ENCODE results near the gene BRINP1.

BRINP1 gene, protein sequence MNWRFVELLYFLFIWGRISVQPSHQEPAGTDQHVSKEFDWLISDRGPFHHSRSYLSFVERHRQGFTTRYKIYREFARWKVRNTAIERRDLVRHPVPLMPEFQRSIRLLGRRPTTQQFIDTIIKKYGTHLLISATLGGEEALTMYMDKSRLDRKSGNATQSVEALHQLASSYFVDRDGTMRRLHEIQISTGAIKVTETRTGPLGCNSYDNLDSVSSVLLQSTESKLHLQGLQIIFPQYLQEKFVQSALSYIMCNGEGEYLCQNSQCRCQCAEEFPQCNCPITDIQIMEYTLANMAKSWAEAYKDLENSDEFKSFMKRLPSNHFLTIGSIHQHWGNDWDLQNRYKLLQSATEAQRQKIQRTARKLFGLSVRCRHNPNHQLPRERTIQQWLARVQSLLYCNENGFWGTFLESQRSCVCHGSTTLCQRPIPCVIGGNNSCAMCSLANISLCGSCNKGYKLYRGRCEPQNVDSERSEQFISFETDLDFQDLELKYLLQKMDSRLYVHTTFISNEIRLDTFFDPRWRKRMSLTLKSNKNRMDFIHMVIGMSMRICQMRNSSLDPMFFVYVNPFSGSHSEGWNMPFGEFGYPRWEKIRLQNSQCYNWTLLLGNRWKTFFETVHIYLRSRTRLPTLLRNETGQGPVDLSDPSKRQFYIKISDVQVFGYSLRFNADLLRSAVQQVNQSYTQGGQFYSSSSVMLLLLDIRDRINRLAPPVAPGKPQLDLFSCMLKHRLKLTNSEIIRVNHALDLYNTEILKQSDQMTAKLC

DNA sequence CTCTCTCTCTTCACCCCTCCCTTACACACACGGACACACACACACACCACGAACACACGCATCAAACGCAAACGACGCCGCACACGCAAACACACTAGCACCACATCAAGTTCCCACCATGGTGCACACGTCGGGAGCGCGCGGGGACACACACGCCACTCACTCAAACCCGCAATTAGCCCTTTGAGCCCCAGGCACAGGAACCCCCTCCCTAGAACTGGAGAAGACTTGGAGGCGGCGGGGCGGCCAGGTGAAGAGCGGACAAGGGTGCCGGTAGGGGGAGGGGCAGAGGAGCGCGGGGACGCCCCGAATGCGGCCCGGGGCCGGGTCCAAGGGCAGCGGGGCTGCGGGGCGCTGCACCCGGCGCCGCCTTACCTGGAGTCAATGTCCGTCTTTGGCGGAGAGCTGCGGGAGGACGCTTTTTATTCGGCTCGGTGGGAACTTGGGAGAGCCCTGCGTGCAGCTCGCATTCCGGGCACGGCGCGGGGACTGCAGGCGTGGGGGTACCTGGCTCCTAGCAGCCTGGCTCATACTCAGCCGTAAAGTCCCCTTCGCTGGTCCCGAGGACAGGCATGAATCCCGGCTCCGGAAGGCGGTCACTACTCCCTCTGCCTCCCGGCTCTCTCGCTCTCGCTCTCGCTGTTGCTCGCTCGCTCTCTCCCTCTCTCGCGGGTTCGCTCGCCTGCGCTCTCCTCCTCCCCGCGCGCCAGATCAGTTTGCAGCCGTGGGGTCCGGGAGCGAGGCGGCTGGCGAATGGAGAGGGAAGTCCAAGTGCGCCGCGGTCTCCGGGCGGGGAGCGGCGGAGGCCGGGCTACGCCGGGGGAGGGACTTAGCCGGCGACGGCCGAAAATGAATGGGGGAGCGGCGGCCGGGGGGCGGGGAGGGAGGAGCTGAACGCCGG lies at the start of gene BRINP1:
TSS of gene BRINP1 (minus strand) at position 755 of the 901 bp plus-strand sequence. CDS start 56,080 bp downstream, outside the sequence.
- DNase-seq (ENCODE audit: low read depth in 2 of 2), result no peak

GRCh38 chr9:119418721-119419120 lies 49.5 kb upstream of the BRINP1 start:
- DNase-seq (ENCODE audit: low read depth in 2 of 2), result no peak

DNA sequence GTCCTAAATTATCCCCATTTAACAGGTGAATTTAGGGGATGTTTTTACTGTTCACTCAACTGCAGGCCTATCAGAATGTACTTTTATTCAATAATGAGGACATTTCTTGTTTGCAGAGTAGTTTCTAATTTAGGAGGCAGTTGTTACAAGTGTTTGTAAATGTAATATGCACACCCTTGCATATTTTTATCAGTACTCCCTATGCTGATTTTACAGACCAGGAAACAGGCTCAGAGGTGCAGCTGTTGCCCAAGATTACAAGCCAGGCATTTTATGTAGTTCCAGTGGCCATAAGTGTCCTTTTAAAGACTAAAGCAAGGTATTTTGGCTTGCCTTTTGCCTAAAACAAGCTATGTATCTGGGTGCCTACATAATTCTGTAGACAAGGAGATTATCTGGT lies 47.6 kb upstream of the BRINP1 start:
- DNase-seq (ENCODE audit: low read depth in 2 of 2), result no peak

- DNase-seq (ENCODE audit: low read depth in 2 of 2), result no peak
Measured at GRCh38 chr9:119412399-119412798, 43.2 kb upstream of the BRINP1 start.

- no peak for DNase-seq (ENCODE audit: low read depth in 2 of 2)
Measured at GRCh38 chr9:119409552-119409951, 40.3 kb upstream of the BRINP1 start.

DNA sequence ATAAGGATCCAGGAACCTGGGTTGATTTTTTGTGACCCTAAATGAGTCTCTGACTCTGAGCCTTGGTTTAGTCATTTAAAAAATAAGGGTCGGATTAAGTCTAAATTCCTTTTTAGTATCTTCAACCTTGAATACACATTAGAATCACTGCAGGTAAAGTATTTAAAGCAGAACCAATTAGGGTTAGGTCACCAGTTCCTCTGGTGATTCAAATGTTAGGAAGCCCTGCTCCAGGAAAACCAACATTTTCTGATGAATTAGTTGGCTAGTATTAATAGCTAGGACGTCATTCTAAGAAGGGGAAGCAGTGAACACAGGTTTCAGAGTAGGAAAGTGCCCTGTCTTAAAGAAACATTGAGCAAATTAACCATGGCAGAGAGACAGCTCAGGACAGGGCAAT lies 31.4 kb upstream of the BRINP1 start:
- DNase-seq (ENCODE audit: low read depth in 2 of 2), result no peak

DNA sequence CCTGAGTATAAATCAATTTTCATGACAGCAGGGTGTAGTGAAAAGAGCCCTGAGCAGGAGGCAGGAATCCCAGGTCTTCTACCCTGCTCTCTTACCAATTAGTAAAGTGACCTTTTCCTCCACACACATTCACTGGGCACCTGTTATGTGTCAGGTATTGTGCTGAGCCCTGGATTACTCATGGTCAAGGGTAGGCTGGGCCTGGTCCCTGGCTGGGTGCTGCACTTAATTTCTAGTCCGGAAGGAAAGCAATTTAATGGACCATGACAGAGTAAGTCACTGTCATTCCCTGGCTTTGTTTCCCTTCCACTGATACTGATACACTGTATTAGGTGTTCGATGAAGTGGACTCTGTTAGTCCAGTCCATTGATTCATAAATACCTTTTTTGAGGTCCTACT lies 29.1 kb upstream of the BRINP1 start:
- DNase-seq (ENCODE audit: low read depth in 2 of 2), result no peak

GRCh38 chr9:119391878-119392277 lies 22.6 kb upstream of the BRINP1 start:
- DNase-seq (ENCODE audit: low read depth in 2 of 2), result no peak

- no peak for DNase-seq (ENCODE audit: low read depth in 2 of 2)
Measured at GRCh38 chr9:119375892-119376291, 6.7 kb upstream of the BRINP1 start.

DNA sequence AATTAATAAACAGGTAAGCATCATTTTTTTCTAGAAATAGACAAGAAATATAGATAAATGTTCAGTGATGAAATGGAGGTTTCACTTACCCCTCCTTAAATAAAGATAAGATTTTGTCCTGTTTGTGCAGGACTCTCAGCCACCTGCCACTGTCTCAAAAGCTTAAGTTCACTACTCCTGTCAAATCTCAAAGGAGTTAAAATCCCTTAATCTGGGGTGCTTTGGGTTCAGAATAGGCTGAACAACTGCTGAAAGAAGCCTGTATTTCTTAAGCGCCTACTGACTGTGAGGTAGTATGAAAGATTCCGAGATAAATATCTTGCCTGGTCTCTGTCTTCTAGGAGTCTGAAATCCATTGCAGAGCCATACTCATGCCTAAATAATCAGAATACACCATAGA lies 3.7 kb upstream of the BRINP1 start:
- DNase-seq (ENCODE audit: low read depth in 2 of 2), result no peak

DNA sequence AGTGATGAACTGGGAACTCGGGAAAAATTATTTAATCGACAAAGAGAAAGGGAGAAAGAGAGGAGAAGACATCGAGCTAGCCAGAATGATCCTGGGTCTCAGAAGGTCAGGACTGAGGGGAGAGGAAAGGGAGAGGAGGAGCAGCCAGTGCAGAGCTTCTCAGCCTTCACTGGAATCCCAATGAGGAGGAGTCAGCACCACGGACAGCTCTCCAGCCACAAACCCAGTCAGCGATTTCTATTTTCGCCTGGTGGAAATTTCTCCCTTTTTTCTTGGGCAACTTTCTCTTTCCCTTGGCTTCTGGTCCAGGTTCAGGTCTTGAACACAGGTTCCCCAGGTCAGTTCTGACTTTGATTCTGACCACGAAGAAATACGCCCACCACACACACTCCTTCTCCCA lies 1.6 kb upstream of the BRINP1 start:
- DNase-seq (ENCODE audit: low read depth in 2 of 2), result no peak

- no peak for DNase-seq (ENCODE audit: low read depth in 2 of 2)
Measured at GRCh38 chr9:119369680-119370366, 588 bp upstream of the BRINP1 start.

- DNase-seq (ENCODE audit: low read depth in 2 of 2), result no peak
Measured at GRCh38 chr9:119368179-119368578, 1.1 kb downstream of the BRINP1 start.

DNA sequence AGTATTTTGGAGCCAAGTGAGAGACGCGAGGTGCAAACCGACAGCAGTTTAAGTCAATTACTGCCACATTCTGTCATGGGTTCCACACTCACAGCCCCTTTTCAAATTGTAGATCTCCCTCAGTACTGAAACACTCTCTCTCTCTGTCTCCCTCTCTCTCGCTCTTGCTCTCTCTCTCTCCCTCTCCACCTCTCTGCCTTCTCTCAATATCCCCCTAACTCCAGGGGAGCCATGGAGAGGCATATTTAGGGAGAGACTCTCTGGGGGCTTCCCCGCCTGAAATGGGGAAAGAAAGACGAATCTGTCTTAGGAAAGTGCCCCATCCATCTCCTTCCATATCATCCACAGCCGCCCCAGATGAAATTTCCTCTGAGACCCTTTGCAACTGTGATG lies 1.6 kb downstream of the BRINP1 start:
- no peak for DNase-seq (ENCODE audit: low read depth in 2 of 2)

DNA sequence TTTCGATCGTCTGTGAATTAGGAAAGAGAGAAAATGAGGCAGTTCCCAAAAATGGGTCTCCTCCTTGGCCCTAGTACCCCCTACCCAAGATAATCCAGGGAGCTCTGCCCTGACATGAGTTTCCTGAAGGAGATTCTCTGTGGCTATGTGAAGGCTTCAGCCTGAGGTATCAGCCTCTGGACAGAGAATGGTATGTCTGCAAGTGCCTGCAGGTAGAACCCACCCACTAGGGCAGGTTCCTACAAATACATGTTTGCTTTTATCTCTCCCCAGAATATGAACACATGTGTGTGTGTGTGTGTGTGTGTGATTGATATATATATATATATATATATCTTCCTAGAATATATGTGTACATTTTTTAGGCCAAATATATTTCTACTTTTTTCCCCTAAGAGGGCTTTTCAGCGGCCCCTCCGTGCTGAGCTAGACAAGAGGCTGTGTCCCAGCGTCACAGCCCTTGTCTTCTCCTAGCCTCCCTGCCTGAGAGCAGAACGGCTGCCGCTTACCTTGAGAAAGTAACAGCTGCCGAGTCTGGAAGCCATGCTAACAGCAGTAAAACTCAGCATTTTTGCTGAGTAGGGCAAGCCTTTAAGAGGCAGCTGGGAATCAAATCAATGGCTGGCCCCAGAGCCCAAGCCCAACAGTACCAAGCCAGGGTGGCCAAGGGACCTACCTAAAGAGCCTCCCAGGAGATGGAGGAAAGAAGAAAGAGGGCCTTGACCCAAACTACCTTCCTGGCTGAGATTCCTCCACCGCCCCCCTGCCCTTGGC lies 2.1 kb downstream of the BRINP1 start:
- DNase-seq (ENCODE audit: low read depth in 2 of 2), result no peak

DNA sequence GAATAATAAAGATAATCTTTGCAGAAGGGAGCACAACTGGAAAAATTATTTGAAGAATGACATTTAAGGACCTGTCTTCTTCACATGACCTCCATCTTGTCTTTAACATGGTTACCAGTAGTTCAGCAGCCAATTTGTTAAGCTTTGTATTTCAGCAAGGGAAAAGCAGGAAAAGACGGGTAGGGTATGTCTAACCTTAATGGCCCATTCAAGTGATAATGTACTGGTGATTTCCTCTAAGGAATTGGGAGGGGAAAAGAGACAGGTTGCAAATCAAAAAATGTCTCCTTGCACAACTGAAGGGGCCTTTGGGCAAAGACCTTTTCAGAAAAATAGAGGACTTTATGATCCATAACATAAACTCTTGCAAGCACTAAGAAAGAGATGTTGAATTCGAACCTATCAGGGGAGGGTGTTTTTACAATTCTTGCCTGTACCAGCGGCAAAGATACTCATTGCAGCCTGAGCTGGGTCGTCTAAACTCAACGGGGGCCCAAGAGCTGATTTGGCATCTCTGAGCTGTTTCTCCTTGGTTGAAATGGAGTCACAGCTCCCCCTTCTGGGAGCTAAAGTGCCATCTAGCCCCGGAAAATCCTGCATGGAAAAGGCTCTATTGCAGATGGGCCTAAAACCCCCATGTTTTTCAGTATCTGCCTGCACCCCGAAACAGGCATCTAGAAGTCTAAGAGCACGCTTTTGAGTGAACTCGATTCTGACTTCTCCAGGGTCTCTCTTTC lies 3.8 kb downstream of the BRINP1 start:
- DNase-seq (ENCODE audit: low read depth in 2 of 2), result no peak

- DNase-seq (ENCODE audit: low read depth in 2 of 2), result no peak
Measured at GRCh38 chr9:119360237-119360636, 9.0 kb downstream of the BRINP1 start.

GRCh38 chr9:119357336-119358096 lies 11.7 kb downstream of the BRINP1 start:
- no peak for DNase-seq (ENCODE audit: low read depth in 2 of 2)

- no peak for DNase-seq (ENCODE audit: low read depth in 2 of 2)
Measured at GRCh38 chr9:119349351-119349825, 19.8 kb downstream of the BRINP1 start.
